ENCODE data around the gene ANKRD10. TPM values are rescaled to one million over a fixed set of nuclear protein-coding genes. Genes with fewer than 3 reads are reported as not detected.
A peak's percentile ranks its signal among the peaks of the same experiment; 100 is the strongest.

ANKRD10 gene
- total and polyA plus RNA-seq, 2 of the 8 experiments (the other 6 are each of a cell fraction or from before 2014, with no cell fraction given), result 146 to 218 TPM

GRCh38 chr13:110897521-110897920 is 17.3 kb downstream of the ANKRD10 start:
- FAIRE-seq, result no peak
- no peak overlapping the region for H3K14ac ChIP-seq (ENCODE audit: insufficient read length)
- WGBS, 2 experiments (ENCODE audit: extremely low coverage in 1 of 2, insufficient coverage in 1 of 2, insufficient read length in 1 of 2, insufficient replicate concordance in 2 of 2, low coverage in 1 of 2, low lambda C conversion rate in 2 of 2, missing lambda C conversion rate in 1 of 2), result 96% methylated on average over 6 of the region's 6 CpGs; no CpG with 5 or more reads in 1 of the 2 experiments

More at GRCh38 chr13:110897521-110897920, 17.3 kb downstream of the ANKRD10 start:
- Histone ChIP-seq H2BK120ac (replicated peaks; ENCODE audit: low read depth, low read length) (no peak overlapping the region), H3K4me1 (replicated peaks in 1 of 4; ENCODE audit: control insufficient read depth in 3 of 4, insufficient read depth in 4 of 4, low read length in 3 of 4) (no peaks in the 10 kb centered on the region), H3K9me3 (ENCODE audit: insufficient read depth in 2 of 2, low read depth in 1 of 2, low read length in 1 of 2) (no peaks in the 10 kb centered on the region), H3K79me2 (ENCODE audit: control insufficient read depth in 1 of 2, insufficient read depth in 2 of 2, low read length in 2 of 2) (peaks cover 0 to 59% of the 10 kb centered on the region in 2 experiments; a peak in 3 of 4 replicates), H3K27me3 (replicated peaks in 1 of 4; ENCODE audit: control insufficient read depth in 3 of 4, extremely low read depth in 1 of 4, insufficient read depth in 3 of 4, low read length in 3 of 4) (no peaks in the 10 kb centered on the region), H3K18ac (ENCODE audit: extremely low read depth, low read length) (no peak overlapping the region), H3K36me3 (ENCODE audit: control insufficient read depth in 2 of 4, insufficient read depth in 4 of 4, low read length in 3 of 4) (peaks cover 12 to 72% (median 36%) of the 10 kb centered on the region in 4 experiments), H3K4ac (replicated peaks; ENCODE audit: insufficient read length, low read depth, low read length) (no peak overlapping the region), H2BK15ac (ENCODE audit: low read length) (no peak overlapping the region), H3K27ac (ENCODE audit: low read depth, low read length) (no peak overlapping the region), H4K91ac (replicated peaks; ENCODE audit: insufficient read length, low read length) (no peak overlapping the region), H2BK12ac (ENCODE audit: low read depth, low read length) (no peak overlapping the region), H2BK5ac (ENCODE audit: low read depth, low read length) (no peak overlapping the region), H4K20me1 (replicated peaks in 1 of 2; ENCODE audit: control insufficient read depth in 1 of 2, insufficient read depth in 2 of 2, low read length in 2 of 2) (peaks cover 4 to 7% of the 10 kb centered on the region in 2 experiments), H2AFZ (ENCODE audit: low read length) (no peak overlapping the region), H2AK5ac (ENCODE audit: low read depth, low read length) (no peak overlapping the region), H3K23me2 (ENCODE audit: low read depth, low read length) (no peaks in the 10 kb centered on the region), H4K5ac (ENCODE audit: insufficient read length, low read depth, low read length) (no peak overlapping the region), H3K23ac (ENCODE audit: insufficient read length) (no peak overlapping the region), H2BK20ac (ENCODE audit: low read length) (no peak overlapping the region), H4K8ac (ENCODE audit: extremely low read depth, insufficient read depth, low read length) (no peak overlapping the region), H3K79me1 (ENCODE audit: low read depth, low read length) (peaks cover 5% of the 10 kb centered on the region), H3K9ac (replicated peaks in 1 of 4; ENCODE audit: extremely low read depth in 1 of 4, low read depth in 3 of 4, low read length in 3 of 4) (no peak overlapping the region), H3K4me2 (ENCODE audit: insufficient read depth in 1 of 2, low read depth in 2 of 2, low read length in 2 of 2) (no peak overlapping the region), H3K4me3 (ENCODE audit: extremely low read depth in 1 of 4, insufficient read depth in 2 of 4, low read depth in 3 of 4, low read length in 4 of 4) (no peak overlapping the region), H3K56ac (replicated peaks; ENCODE audit: insufficient read length, low read depth, low read length) (no peak overlapping the region)
- ChIA-PET CTCF (ENCODE audit: partially characterized antibody) (no interaction called here), POLR2A (ENCODE audit: partially characterized antibody) (interaction anchor here (1.0 to 4.5 kb wide), 2 partner anchors 11 to 17 kb away, joined by 3 to 14 read pairs; partner anchors contain the start of gene ANKRD10)
- no peak for DNase-seq (ENCODE audit: low read depth in 1 of 2, low spot score in 2 of 2)
- TF ChIP-seq TEAD4 (IDR thresholded peaks at IDR 0.05; ENCODE audit: low read depth, low read length) (no peak), POLR2A (IDR thresholded peaks at IDR 0.05; ENCODE audit: control extremely low read depth in 1 of 2, low read depth in 2 of 2, low read length in 2 of 2) (peak in 1 of 2 experiments; percentile 33; a peak in 1 of 3 replicates)

Measured in H1 (cell line).